Liver (tissue), 3 donors: ENCODE measurements around the gene SMAP2.

Experiments used
- JUND ChIP-seq, 2 donors: IDR thresholded peaks; 2 replicates each; pipeline ENCODE4 v1.6.1; 2016; ENCODE audit warnings: antibody characterized with exemption in 2 of 2
- RAD21 ChIP-seq, 2 donors: IDR thresholded peaks; 2 replicates each; pipeline ENCODE4 v1.6.1; 2016; ENCODE audit warnings: antibody characterized with exemption in 2 of 2, mild to moderate bottlenecking in 2 of 2
- TAF1 ChIP-seq: conservative IDR thresholded peaks from 2 replicates; pipeline ENCODE4 v1.6.1; 2016; ENCODE audit warnings: antibody characterized with exemption, mild to moderate bottlenecking
- TF ChIP-seq, protein P1 (sequence below): fragments of 150-350 bp; IDR thresholded peaks from 2 replicates; pipeline ENCODE4 v1.5.1; 2017; ENCODE audit warnings: improper control_type of control experiment, low read depth, low read length; ENCODE audit not compliant: missing input control
- TF ChIP-seq, protein P2 (sequence below): IDR thresholded peaks from 2 replicates; pipeline ENCODE4 v1.6.1; 2016; ENCODE audit warnings: antibody characterized with exemption
- TF ChIP-seq, protein P3 (sequence below): IDR thresholded peaks from 2 replicates; pipeline ENCODE4 v1.6.1; 2016; ENCODE audit warnings: antibody characterized with exemption, mild to moderate bottlenecking
- TF ChIP-seq, protein P4 (sequence below): IDR thresholded peaks from 2 replicates; pipeline ENCODE4 v1.6.1; 2016; ENCODE audit warnings: antibody characterized with exemption
- donor health status: healthy.
- donor health status: healthy.

DNA sequence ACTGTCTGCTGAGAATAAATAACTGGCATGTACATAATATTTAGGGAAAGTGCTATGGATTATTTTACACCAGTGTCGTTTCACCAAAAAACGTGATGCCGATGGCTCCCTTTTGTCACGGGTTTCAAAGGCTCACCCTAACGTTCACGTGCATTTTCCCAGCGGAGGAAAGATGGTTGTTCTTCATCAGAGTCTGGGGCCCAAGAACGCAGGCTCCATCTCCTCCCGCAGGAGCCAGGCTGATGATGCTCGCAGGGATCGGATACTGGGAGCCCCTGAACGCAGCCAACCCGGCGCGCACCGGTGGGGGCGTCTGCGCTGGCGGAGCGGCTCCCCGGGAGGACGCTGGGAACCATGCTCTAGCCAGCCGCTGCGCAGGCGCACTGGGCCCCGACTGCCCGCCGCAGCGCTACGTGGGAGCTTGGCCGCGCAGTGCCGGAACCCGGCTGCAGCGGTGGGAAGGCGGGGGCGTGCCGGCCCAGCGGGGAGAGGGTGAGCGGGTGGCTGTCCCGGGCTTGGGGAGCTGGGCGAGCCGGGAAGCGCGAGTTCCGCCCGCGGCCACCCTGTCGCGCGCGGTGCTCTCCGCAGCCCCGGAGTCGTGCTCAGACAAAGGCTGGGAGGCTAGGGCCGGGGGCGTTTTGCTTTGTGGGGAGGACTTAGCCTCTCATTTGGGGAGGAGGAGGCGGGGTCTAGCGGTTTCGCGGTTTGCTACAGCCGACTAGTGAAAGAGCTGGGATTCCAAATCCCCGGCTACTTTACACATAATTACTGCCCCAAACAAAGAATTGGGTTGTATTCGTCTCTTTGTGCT is 76.4 kb downstream of the SMAP2 start, which contains the start of gene ZFP69B:
- TF ChIP-seq, protein P1, sequence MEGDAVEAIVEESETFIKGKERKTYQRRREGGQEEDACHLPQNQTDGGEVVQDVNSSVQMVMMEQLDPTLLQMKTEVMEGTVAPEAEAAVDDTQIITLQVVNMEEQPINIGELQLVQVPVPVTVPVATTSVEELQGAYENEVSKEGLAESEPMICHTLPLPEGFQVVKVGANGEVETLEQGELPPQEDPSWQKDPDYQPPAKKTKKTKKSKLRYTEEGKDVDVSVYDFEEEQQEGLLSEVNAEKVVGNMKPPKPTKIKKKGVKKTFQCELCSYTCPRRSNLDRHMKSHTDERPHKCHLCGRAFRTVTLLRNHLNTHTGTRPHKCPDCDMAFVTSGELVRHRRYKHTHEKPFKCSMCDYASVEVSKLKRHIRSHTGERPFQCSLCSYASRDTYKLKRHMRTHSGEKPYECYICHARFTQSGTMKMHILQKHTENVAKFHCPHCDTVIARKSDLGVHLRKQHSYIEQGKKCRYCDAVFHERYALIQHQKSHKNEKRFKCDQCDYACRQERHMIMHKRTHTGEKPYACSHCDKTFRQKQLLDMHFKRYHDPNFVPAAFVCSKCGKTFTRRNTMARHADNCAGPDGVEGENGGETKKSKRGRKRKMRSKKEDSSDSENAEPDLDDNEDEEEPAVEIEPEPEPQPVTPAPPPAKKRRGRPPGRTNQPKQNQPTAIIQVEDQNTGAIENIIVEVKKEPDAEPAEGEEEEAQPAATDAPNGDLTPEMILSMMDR: no peak
- TF ChIP-seq TAF1: no peak
- TF ChIP-seq, protein P2, sequence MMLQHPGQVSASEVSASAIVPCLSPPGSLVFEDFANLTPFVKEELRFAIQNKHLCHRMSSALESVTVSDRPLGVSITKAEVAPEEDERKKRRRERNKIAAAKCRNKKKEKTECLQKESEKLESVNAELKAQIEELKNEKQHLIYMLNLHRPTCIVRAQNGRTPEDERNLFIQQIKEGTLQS: no peak
- TF ChIP-seq, protein P3, sequence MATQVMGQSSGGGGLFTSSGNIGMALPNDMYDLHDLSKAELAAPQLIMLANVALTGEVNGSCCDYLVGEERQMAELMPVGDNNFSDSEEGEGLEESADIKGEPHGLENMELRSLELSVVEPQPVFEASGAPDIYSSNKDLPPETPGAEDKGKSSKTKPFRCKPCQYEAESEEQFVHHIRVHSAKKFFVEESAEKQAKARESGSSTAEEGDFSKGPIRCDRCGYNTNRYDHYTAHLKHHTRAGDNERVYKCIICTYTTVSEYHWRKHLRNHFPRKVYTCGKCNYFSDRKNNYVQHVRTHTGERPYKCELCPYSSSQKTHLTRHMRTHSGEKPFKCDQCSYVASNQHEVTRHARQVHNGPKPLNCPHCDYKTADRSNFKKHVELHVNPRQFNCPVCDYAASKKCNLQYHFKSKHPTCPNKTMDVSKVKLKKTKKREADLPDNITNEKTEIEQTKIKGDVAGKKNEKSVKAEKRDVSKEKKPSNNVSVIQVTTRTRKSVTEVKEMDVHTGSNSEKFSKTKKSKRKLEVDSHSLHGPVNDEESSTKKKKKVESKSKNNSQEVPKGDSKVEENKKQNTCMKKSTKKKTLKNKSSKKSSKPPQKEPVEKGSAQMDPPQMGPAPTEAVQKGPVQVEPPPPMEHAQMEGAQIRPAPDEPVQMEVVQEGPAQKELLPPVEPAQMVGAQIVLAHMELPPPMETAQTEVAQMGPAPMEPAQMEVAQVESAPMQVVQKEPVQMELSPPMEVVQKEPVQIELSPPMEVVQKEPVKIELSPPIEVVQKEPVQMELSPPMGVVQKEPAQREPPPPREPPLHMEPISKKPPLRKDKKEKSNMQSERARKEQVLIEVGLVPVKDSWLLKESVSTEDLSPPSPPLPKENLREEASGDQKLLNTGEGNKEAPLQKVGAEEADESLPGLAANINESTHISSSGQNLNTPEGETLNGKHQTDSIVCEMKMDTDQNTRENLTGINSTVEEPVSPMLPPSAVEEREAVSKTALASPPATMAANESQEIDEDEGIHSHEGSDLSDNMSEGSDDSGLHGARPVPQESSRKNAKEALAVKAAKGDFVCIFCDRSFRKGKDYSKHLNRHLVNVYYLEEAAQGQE: no peak
- TF ChIP-seq, protein P4, sequence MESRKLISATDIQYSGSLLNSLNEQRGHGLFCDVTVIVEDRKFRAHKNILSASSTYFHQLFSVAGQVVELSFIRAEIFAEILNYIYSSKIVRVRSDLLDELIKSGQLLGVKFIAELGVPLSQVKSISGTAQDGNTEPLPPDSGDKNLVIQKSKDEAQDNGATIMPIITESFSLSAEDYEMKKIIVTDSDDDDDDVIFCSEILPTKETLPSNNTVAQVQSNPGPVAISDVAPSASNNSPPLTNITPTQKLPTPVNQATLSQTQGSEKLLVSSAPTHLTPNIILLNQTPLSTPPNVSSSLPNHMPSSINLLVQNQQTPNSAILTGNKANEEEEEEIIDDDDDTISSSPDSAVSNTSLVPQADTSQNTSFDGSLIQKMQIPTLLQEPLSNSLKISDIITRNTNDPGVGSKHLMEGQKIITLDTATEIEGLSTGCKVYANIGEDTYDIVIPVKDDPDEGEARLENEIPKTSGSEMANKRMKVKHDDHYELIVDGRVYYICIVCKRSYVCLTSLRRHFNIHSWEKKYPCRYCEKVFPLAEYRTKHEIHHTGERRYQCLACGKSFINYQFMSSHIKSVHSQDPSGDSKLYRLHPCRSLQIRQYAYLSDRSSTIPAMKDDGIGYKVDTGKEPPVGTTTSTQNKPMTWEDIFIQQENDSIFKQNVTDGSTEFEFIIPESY: no peak
- TF ChIP-seq RAD21 (IDR thresholded peaks at IDR 0.05): no peak
- no peak for TF ChIP-seq JUND (IDR thresholded peaks at IDR 0.05)
